Activated T-helper 9 cell treated with anti-CD3 and anti-CD28 coated beads, Interleukin-2, amount 50 U/mL, for 16 hours (primary cell): ENCODE measurements around the gene TRMT11.
"Not testable (repeated sequence)": the region's sequence is repeated elsewhere in the genome, so short reads cannot be mapped to it uniquely, and the experiment has no call there.

Experiments
- DNase-seq: peaks from one replicate; pipeline ENCODE4 v3.0.0-alpha.2; 2020; ENCODE audit warnings: low read depth

Gene TRMT11

DNA sequence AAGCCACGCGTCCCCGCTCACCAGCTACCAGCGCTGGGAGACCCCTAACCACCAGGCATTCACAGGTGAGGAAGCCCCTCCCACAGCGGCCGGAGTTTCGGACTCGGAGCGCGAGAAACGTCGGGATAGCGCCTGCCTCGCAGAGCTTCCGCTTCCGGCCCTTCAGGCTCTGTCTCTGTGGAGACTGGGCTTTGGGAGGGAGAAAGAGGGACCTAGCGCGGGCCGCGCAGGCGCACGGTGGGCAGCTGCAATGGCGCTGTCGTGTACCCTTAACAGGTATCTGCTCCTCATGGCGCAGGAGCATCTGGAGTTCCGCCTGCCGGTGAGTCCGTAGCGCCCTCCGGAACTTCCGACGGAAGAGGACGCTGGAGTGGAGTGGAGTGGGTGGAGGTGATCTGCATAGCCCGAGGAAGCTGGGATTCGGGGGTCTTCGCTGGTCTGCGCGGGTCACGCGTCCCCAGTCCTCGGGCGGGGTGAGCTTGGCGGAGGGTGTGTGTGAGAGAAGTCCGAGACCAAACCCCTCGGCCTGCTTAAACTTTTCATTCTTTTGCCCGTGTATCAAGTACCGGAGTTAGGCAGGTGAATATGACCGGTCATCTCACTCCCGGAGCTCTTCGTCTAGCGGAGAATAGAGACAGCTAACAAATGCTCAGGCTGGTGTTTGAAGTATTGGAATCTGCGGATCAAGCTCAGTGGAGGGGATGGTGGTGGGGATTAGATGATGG lies at the start of gene TRMT11:
Gene TRMT11 (plus strand): TSS at position 240 of the 725 bp plus-strand sequence. CDS start 11 bp downstream, at position 251.
- peak; percentile 78 for DNase-seq

DNA sequence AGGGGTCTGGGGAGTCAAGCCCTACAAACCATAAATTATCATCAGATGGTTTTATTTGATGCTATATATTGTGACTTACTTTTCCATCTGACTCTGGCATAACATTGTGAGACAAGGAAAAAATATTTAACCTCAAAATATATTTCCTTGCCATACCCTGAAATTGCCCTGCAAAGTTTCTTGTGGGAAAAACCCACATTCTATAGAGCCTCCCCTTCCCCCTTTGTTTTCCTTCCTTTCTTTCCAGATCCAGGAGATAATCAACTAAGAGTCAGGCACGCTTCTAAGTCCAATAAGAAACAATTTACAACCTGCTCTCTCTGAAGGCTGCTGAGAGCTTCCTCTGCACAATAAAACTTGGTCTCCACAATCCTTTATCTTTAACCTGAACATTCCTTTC lies 47.3 kb upstream of the TRMT11 start:
- DNase-seq, result no peak

- no peak for DNase-seq
These were observed 46.5 kb upstream of the TRMT11 start for GRCh38 chr6:125939791-125940190.

DNA sequence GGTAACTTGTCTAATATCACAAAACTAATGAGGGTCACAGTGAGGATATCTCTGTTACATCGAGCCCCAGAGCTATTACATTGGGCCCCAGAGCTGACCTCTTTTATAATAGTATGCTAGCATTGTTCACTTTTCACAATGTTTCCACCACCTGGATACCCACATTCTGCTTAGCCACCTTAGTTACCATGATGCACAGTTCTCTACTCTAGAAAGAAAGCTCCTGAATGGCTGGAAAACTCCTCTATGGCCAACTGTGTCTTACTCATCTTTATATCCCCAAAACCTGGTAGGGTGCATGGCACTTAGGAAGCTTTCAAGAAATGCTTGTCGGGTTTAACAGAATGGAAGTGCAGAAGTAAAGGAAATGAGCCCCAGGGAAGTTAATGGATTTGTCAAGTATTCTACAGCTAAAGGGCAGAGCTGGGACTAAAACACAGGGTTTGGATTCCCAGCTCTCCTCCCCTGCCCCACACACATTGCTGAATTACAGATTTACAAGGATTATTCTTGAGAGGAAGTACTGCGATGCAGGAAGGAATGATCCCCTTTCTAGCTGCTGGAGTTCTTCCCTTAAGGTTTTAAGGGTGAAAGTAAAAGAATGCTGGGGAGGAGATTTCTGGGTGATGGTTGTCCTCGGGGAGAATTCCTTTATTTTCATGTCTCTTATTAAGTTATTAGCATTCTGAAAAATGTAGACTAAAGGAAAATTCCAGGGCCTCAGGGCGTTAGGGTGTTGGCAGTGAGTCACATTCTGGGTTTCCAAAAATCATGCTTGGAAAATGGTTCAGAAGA lies 45.9 kb upstream of the TRMT11 start:
- DNase-seq, result no peak

- no peak for DNase-seq
These were observed 43.4 kb upstream of the TRMT11 start for GRCh38 chr6:125942672-125943527.

DNA sequence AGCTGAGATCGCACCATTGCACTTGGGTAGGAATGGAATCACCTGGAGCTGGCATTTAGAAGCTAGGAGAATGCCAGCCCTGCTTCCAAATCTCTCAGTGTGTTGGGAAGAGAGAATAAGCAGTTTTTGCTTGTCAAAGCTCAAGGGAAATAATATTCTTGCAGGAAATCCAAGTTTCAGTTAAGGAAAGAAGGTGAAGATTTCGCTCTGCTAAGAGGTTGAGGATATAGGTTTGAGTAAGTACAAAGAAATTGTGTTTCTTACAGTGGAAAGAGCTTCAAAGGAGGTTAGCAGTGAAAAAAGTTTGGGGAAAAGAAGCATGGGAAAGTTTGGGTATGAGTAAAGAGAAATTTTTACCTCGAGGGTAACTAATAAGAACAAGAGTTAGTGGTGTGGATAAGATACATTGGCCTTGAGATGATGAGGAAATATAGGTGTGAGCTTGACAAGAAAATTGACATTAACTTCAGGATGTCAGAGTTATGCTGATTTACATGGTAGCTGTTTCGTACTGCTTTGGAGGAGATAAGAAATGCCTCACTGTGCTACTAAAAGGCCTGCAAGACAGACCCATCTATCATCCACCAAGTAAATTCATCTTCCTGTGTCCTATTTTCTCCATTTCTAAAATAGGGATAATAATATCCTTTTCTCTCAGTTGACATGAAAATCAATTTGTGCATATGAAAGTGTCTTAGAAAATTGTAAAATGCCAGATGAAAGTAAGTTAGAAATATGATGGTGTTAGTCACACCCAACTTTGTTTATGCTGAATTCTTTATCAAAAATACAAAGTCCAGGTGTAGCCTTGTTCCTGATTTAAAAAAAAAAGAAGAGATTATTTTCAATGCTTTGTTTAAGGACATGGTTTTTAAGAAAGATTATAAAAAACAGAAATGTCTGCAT lies 42.6 kb upstream of the TRMT11 start:
- DNase-seq, result no peak

GRCh38 chr6:125944434-125944816 lies 41.9 kb upstream of the TRMT11 start:
- DNase-seq, result no peak

DNA sequence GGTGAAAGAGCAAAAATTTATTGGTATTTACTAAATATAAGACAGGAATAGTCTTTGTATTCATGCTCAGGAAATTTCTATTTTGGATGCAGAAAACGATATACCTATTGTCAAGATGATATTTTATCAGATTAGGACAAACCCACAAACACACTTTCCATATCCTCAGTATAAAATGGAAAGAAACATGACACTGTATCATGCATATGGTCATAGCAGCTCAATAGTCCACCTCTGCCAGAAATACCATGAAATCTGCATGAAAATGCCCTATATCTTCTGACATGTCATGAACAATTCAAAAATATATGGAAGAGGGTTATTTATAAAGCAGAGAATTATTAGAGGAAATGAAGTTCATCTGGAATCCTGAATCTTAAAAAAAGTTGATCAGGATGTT lies 41.4 kb upstream of the TRMT11 start:
- DNase-seq, result no peak

GRCh38 chr6:125945378-125946141 lies 40.8 kb upstream of the TRMT11 start:
- DNase-seq, result no peak

GRCh38 chr6:125947615-125948014 lies 38.7 kb upstream of the TRMT11 start:
- DNase-seq, result no peak

- no peak for DNase-seq
These were observed 37.9 kb upstream of the TRMT11 start for GRCh38 chr6:125948455-125948854.

GRCh38 chr6:125949069-125949468 lies 37.3 kb upstream of the TRMT11 start:
- no peak for DNase-seq

- DNase-seq, result no peak
These were observed 36.0 kb upstream of the TRMT11 start for GRCh38 chr6:125950293-125950692.

- DNase-seq, result not testable (repeated sequence)
These were observed 35.6 kb upstream of the TRMT11 start for GRCh38 chr6:125950716-125951115.

- DNase-seq, result no peak
These were observed 35.0 kb upstream of the TRMT11 start for GRCh38 chr6:125951323-125951722.

DNA sequence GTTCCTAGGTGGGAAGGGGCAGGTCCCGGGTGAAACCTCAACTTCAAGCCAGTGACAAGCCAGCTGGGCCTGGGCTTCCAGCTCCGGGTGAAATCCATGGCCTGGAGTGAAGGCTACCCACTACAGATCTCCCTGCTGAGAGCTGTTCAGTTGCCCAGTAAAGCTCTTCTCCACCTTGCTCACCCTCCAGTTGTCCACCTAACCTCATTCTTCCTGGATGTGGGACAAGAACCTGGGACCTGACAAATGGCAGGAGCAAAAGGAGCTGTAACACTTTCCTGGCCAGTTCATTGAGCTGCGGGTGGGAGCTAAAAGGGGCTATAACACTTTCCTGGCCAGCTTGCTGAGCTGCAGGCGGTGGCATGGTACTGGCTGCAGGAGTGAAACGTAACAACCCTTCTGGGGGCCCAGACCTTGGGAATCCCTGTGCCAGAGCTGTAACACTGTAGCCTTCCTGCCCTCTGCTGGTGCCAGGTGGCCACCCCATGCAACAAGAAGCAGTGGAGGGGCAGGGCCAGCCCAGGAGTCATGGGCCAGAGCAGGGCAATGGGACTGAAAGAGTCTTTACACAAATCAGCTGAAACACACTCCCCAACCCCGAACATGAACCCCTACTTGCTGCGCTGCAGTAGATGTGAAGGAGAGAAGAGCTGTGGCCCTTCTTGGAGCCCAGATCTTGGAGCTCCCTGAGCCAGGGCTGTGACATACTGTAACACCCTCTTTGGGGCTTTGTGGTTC lies 33.4 kb upstream of the TRMT11 start:
- DNase-seq, result no peak

GRCh38 chr6:125953502-125953875 lies 32.9 kb upstream of the TRMT11 start:
- peak; percentile 0 for DNase-seq

GRCh38 chr6:125954735-125955339 lies 31.5 kb upstream of the TRMT11 start:
- DNase-seq, result no peak

DNA sequence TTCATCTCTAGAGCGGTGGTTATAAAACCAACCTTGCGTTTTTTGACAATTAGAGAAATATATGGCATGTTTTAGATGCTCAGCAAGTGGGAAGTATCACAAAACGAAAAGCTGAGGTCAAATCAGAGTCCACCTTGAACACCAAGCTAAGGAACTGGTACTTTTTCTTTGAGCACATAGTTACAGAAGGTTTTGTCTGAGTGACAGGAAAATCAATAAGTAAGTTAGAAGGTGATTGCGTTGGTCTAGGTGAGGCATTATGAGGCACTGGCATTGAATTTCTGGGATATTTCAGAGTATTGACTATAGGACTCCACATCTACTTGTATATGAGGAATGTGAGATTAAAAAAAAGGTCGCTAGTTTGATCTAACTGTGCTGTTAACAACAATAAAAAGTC lies 30.4 kb upstream of the TRMT11 start:
- DNase-seq, result no peak
